Activated CD4-positive, alpha-beta T cell treated with anti-CD3 and anti-CD28 coated beads, Interleukin-2, Interleukin-4, amounts not matched to agents 100 ng/mL and 50 ng/mL, durations not matched to agents 16 hours and 8 hours (primary cell): ENCODE results near the gene SERP2.

Experiments
- DNase-seq: peaks from one replicate; pipeline ENCODE4 v3.0.0-alpha.2; 2020; ENCODE audit warnings: low spot score

SERP2 gene

DNA sequence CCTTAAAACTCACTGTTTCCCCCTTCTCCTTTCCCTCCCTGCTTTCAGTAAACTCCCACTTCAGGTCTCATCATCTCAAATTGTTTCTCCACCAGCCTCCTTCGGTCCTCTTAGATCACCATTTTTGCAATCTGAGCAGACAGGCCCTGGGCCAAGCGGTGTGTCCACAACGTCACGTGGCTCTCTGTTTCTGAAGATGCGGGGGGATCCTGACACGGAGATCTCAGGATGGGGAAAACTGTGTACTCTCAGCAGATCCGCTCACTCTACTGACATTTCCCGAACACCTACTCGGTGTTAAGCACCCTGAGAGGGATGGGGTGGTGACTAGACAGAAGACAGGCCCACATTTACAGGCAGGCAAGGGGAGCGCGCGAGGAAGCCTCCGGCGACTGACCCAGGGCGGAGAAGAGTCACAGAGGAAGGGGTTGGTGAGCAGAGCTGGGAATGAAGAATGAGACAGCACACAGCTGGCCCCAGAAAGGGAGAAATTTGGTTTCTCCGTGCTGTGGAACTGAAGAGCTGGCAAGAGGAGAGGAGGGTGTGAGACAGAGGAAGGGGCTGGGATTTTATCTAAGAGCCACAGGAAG is 38.8 kb downstream of the SERP2 start:
- no peak for DNase-seq

DNA sequence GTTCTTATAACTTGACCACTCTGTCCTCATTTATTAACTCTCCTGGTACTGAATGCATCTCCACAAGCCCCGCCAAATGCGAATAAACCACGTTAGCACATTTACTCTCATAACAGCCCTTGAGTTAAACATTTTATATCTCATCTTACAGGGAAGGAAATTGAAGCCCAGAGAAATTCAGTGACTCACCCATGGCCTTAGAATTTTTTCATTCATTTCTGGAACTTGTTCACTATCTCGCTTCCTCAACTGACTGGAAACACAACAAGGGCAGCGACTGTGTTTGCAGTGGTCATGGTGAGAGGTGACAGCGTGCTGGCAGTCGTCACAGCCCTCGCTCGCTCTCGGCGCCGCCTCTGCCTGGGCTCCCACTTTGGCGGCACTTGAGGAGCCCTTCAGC is 39.5 kb downstream of the SERP2 start:
- no peak for DNase-seq

DNA sequence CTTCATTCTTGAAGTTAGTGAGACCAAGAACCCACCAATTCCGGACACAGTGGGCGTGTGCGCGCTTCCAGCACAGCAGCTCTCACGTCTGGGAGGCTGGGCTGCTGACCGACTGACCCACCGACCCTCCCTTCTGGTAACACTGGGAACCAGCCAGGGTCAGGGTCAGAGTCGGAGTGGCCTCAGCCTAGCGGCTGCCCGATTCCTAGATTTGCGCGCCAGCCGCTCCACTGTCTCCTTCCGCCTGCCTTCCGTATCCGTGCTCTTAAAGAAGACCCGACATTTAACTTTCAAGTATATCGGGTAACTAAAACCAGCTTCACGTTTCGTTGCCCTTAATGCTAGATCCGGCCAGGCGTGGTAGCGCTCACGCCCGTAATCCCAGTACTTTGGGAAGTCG is 41.1 kb downstream of the SERP2 start:
- DNase-seq, result no peak

DNA sequence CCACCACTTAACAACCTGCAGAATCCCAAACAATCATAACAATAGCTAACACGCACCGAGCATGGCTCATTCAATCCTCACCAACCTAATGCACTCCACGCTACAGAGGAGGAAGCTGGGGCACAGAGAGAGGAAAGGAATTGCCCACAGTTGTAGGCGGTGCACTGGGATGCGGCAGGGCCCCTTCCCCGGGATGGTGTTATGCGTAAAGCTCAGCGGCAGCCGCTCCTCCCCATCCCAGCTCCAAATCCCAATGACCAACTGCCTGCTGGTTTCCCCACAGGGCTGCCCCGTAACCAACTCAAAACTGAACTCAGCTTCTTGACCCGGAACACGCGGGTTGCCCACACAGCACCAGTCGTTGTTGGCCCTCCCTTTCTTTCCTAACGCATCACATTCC is 42.2 kb downstream of the SERP2 start:
- DNase-seq, result no peak

DNA sequence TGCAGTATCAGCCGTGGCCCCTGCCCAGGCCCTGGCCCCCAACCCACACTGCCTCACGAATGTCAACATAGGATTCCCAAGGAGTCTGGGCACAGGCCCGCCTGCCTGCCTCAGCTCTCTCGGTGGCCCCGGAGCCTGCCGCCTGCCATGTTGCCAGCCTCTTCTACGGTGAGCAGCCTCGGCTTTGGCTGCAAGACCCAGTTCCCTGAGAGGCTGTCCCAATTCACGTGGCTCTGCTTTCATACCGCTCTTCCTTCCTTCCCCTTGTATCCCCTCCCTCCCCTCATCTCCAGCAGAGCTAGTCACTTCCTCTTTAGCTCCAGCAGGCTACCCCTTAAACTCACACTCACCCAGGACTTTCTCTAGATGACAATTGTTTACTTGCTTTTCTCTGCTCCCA is 42.7 kb downstream of the SERP2 start:
- DNase-seq, result no peak

DNA sequence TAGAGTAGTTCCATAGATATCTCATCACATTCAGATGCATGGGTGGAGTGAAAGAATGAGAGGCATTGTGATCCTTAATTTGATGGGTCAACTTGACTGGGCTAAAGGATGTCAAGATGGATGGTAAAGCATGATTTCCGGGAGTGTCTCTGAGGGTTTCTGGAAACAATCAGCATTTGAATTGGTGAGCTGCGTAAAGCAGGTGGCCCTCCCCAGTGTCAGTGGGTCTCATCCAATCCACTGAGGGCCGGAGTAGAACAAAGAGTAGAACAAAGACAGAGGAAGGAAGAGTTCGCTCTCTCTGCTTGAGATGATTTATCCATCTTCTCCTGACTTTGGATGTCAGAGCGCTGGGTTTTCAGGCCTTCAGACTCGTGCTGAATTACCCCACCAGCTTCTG is 43.1 kb downstream of the SERP2 start:
- DNase-seq, result no peak

DNA sequence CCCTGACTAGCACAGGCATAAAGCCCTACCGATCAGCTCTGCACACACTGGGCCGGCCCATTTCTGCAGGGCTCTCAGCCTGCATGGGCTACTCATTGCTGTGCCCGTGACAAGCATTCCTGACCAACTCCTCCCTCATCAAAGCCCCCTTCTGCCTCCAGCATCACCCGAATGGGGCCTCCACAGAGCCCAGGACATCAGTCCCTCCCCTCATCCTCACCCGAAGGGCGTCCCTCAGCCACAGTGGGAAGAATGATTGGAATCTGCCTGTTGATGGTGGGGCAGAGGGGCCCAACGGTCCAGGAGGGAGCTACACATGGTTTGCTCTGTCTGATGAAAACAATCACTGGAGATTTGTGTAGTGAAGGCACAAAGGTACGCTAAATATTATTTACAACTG is 43.8 kb downstream of the SERP2 start:
- DNase-seq, result no peak

DNA sequence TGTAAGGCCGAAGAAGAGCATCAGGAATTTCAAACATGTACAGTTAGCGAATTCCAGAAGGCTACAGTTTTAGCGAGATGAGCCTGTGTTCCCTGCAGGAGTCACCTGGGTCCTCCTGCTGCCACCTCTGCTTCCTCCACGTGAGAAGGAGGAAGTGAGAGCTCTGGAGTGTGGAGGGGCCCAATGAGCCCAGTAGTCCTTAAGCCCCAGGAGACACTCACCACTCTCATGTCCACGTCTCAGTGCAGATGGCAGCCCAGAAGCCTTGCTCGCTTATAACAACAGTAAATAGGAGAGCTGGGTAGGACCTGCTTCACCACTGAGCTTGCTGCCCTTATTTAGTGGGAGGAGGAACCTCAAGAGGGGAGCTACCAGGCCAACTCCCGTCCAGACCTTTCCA is 44.3 kb downstream of the SERP2 start:
- no peak for DNase-seq

DNA sequence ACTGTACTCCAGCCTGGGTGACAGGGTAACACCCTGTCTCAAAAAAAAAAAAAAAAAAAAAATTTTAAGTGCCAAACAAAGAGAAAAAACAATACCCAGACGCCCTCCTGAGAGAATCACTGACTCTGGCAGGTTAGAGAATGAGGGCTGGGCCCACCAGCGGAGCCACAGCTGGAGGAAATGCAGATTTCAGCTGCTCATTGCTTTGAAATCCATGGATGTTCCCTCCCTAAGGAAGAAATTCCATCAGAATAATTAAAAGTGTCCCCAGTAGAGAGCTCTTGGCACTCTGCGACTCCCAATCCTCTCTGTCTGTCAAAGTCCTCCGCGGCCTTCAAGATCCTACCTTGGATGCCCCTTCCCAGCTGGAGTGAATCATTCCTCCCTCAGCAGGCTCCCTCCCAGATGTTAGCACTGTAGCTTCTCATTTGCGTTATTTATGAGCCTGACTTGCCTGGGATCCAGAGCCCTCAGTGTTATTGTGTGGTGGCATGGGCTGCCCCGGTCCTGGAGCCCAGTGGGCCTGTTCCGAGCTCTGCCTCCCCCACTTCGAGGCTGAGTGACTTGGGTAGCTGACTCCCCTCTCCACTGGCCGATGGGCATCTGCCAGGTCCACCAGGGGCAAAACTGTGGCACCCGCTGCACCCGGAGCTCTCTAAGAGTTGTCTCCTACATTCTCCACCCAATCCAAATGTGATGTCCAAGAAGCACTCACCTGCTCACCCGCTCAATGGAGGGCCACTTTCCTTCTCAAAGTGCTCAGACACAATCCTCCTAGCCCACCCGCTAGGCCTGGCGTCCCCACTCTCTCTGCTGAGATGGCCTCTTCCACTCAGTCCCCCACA is 47.0 kb downstream of the SERP2 start:
- no peak for DNase-seq

DNA sequence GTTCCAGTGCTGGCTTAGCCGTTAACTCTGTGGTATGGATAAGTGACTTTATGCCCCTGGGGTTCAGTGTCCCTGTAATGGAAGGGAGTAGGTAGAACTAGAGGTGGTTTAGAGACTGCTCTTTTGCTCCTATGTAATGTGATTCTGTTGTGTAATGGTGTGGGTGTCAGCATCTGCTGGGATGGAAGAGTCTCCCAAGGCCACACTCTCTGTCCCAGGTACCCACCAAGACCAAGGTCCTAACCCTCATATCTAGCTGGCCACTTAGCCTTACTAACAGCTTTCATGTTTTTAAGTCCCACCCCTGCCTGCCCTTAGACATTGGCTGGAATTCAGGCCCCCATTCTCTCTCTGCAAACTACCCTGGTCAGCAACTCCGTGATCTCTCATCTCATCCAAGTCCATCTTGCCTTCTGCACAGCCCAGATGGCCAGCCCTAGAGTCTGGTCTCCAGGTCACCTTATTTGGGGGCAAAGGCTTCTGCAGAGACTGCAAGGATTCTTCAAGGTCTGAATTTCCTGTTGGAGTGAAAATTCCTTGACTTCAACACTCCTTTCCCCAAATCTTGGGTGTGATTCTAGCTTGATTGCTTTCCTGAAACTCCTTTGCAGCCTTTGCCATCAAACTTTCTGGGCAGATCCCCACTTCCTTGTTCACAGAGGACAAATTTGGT is 48.4 kb downstream of the SERP2 start:
- no peak for DNase-seq

DNA sequence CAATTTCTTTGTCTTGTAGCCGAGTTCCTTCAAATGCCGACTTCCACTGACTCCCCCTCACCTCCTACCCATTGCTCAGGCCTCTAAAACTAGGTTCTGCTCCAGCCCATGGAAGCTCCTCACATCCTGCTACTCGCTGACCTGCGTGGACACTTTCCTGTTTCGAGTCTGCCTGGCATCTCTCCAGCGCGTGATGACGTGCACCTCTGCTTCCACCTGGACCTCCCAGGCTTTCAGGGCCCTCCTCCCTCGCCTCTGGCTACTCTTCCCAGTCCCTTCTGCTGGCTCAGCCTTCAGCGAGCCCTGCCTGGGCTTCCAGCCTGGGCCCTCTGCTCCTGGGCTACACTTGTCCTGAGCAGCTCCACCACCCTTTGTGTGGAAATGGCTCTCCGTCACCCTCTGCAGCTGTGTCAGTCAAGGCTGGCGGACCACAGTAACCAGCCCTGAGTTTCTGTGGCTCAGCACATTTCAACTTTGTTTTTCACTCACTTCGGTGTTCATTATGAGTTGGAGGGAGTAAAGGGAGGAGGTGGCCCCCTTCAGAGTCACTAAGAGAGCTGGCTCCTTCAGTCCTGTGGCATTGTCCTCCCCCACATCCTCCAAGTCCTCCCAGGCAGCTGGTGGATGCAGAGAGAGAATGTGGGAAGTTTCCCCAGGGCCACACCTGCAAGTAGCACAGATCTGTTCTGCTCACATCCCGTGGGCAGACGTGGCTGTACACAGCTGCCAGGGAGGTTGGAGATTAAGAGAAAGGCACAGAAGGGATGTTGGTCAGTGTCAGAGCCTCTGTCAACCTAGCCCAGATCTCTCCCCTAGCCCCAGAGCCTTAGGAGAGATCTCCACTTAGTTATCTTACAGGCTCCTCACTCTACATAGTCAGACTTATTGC is 49.4 kb downstream of the SERP2 start:
- DNase-seq, result no peak

DNA sequence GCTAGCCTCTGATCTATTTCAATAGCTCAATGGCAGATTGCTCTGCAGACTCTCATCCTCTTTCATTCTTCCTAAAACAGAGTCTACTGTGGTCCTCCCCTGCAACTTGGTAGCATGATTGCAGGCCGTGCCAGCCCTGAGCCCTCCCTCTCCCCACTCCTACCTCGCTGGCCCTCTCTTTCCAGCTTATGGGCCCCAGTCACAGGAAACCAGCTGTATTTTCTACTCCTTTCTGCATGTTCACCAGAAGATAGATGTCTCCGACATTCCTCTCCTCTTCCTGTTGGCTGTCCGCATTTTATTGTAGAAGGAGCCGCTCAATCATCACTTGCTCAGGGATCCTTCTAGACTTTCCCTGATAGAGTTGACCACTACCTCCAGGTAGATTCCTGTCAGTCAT is 50.2 kb downstream of the SERP2 start:
- DNase-seq, result no peak

DNA sequence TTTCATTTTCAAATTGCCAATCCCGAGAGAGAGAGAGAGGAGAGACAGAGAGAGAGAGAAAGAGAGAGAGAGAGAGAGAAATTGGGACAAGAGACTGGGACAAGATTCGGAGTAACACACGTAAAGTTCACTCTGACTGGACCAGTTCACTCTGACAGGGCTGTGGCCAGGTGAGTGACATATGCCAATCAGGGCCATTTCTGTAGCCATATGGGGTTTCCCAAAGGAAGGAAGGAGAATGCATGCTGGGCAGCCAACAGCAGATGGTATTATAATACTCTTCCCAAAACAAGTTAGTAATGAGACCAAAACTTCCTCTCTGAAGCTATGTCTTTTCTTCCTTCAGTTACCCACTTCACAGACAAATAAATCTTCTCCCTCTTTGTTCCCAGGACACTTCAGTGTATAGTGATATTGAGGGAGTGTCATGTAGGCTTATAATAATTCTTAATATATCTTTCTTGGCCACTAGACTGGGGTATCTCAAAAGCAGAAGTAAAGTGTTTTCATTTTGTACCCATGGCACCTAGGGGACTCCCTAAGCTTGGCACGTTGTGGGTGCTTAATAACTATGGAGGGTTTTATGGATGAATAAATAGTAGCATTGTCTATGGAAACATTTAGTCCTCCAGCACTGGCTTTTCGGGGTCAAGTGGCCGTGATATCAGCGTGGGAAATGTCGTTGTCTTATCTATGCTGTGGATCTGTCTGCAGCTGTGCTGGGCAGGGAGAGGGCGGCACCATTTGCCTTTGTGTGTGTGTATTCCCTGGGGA is 51.6 kb downstream of the SERP2 start:
- DNase-seq, result no peak

DNA sequence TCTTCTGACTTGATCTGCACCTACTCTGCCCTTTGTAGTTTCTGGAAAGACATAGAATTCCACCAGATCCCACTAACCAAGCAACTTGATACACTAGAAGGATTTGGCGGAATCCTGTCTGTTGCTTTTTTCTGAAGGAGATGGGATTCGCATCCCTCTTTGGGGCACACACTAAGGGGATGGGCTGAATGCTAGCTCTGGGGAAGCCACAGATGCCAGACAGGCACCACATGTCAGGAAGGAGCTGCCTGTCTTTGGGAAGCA is 52.1 kb downstream of the SERP2 start:
- DNase-seq, result no peak

DNA sequence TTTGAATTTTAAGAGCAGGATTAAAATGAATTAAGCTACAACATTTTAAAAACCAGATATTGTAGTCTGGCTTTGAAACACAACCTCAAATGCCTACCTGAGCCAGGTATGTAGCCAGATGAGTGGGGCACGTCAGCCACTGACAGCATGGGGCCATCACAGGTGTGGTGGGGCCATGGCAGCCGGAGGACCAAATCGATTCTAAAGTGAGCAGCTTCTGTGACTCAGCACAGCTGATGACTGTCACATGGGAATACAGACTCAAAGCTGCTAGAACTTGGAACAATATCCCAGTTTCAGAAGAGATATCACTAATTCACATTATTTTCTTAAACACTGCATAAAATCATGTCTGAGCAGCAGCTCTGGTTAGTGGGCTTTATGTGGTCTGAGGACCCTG is 52.8 kb downstream of the SERP2 start:
- DNase-seq, result no peak

DNA sequence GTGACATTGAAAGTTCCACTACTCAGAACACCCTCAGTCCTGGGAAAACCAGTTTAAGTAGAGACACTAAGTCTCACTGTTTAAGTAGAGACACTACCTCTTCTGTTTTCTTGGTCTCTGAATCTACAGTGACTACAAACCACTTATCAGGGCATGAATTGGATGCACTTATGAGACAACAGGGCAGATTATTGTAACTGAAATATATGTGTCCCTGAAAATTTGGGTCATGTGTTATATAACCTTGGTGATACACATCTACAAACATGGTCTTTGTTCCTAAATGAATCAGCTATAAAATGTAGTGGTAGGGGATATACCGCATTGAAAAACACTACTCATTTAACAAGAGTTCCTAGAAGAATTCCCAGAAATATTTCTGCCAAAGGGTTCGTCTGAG is 55.7 kb downstream of the SERP2 start:
- no peak for DNase-seq

DNA sequence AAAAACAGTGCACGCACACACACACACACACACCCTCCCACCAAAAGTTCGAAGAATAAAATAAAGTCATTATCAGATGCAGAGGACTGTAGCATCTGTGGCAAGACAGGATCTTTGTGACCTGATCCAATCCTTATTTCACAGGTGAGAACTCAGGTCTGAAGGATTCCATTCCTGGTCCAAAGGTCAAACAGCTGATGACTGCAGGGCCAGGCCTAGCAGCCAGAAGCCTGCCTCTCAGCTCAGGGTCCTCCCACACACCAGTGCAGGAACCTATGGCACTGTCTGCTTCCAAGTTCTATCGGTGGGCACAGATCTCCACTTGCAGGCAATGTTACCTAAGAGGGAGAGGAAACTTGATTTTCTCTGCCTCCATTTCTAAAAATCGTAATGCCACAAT is 57.5 kb downstream of the SERP2 start:
- DNase-seq, result no peak

DNA sequence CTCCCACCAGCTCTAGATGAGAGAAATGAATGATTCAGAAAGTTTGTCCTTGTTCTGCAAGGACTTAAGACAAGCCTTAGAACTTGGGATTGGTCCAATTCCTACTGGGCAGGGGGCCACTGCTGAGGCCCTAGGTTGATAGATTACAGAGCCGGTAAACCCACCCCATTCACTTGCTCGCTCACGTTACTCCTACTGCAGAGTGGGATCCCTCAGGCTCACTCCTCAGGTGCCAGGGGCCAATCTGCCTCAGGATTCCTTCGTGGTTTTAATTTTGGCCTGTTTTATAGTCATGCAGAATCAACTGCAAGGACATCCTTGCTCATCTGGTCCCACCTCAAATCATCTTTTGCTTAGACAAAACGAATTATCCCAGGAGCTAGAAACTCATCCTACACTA is 59.0 kb downstream of the SERP2 start:
- DNase-seq, result no peak

DNA sequence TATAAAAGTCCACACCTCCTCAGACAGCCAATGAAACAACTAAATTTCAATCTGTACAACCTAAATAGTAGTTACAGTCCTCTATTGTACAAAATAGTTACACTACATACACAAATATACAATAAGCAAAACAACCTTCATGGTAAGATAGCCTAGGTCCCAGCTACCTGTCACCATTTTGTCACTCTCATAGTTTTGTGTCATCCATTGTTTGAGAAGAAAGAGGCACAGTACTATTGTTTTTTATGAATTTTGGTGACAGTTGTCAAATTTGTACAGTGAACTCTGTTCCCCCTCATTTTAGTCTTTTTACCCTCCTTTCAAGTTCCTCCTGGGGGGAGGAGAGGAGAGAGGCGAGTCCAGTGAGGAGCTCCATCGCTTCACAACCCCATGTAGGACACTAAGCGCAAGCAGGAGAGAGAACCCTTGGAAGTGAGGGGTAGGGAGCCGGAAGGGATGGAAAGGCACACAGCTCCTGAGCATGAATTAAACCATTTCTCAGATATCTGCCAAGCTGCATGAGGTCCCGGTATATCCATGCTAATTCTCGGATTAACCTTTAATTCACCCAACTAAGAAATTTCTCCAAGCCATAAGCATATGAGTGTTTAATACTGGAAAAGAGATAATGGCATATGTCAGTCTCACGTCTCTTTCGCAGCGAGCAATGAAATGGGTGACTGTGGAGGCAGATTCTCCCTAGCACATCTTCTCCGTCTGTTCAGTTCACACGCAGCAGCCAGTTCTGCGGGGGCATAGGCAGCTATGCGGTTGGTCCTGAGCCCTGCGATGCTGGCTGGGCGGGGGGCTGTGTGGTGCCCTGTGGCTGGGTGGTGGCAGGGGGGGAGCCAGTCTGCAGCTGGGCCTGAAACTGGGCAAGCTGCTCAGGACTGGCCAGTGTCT is 60.5 kb downstream of the SERP2 start:
- DNase-seq, result no peak

DNA sequence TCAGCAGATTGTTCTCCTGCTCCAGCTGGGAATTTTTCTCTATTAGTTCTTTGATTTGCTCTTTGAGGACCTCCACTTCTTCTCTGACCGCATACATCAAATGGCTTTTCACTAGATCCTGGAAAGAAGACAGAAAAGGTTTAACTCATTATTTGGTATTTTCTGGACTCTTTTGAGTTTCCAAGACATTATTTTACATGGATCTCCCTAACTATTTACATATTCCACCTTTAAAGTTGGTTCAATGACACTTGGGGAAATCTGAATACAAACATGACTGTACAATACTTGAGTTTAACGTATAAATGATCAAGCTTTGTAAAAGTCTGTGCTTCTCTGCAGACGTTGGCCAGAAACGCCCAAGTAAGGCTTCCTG is 61.1 kb downstream of the SERP2 start:
- no peak for DNase-seq
